Measurements from ENCODE around the gene ITPKA. TPM values are rescaled to one million over a fixed set of nuclear protein-coding genes. Genes with fewer than 3 reads are reported as not detected.

The ITPKA gene
- total RNA-seq, 1 donor from 2014 or later, result not detected

DNA sequence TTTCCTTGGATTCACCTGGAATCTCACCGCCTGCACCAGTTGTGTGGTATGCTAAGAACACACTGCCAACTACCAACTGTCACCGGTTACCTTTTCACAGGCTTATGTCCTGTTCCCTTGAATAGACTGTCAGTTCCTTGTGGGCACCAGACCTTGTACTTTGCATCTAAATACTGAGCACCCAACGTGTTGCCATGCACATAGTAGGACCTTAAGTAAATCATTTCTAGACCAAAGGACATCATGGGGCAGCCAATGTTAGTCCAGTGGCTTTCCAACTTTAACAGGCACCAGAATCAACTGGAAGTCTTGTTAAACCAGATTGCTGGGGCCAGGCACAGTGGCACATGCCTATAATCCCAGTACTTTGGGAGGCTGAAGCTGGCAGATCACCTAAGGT lies 51.5 kb downstream of the ITPKA start:
- H3K27me3 ChIP-seq, result no peaks in the 10 kb centered on the region
- no peak for TF ChIP-seq EZH2 (IDR thresholded peaks at IDR 0.05)
- no peak for TF ChIP-seq EZH2phosphoT487 (IDR thresholded peaks at IDR 0.05)
- TF ChIP-seq, protein P1, sequence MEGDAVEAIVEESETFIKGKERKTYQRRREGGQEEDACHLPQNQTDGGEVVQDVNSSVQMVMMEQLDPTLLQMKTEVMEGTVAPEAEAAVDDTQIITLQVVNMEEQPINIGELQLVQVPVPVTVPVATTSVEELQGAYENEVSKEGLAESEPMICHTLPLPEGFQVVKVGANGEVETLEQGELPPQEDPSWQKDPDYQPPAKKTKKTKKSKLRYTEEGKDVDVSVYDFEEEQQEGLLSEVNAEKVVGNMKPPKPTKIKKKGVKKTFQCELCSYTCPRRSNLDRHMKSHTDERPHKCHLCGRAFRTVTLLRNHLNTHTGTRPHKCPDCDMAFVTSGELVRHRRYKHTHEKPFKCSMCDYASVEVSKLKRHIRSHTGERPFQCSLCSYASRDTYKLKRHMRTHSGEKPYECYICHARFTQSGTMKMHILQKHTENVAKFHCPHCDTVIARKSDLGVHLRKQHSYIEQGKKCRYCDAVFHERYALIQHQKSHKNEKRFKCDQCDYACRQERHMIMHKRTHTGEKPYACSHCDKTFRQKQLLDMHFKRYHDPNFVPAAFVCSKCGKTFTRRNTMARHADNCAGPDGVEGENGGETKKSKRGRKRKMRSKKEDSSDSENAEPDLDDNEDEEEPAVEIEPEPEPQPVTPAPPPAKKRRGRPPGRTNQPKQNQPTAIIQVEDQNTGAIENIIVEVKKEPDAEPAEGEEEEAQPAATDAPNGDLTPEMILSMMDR (IDR thresholded peaks at IDR 0.05), result no peak
- Mint-ChIP-seq H3K27me3 (ENCODE audit: insufficient read depth, low read depth) (peaks cover 9% of the 10 kb centered on the region), H3K27ac (peak overlapping the region; percentile 66), H3K4me3 (peak overlapping the region; percentile 99), H3K4me1 (peaks cover 5% of the 10 kb centered on the region), H3K36me3 (no peaks in the 10 kb centered on the region), H3K9me3 (no peaks in the 10 kb centered on the region)
- no peaks in the 10 kb centered on the region for H3K36me3 ChIP-seq
- H3K27ac ChIP-seq, result no peak overlapping the region
- H3K4me1 ChIP-seq, result peaks cover 3% of the 10 kb centered on the region
- H2AFZ ChIP-seq (replicated peaks), result no peak overlapping the region
- H4K20me1 ChIP-seq (ENCODE audit: low read depth), result no peaks in the 10 kb centered on the region
- no peaks in the 10 kb centered on the region for H3K9me3 ChIP-seq (ENCODE audit: low read depth)
- peaks cover 18% of the 10 kb centered on the region for H3K79me2 ChIP-seq (ENCODE audit: low read depth)
- no peak overlapping the region for H3K9ac ChIP-seq
- no peak for DNase-seq (ENCODE audit: low spot score)
- H3F3A ChIP-seq (ENCODE audit: low read depth), result peaks cover 8% of the 10 kb centered on the region
- no peak overlapping the region for H3K4me3 ChIP-seq
- no peak overlapping the region for H3K4me2 ChIP-seq

DNA sequence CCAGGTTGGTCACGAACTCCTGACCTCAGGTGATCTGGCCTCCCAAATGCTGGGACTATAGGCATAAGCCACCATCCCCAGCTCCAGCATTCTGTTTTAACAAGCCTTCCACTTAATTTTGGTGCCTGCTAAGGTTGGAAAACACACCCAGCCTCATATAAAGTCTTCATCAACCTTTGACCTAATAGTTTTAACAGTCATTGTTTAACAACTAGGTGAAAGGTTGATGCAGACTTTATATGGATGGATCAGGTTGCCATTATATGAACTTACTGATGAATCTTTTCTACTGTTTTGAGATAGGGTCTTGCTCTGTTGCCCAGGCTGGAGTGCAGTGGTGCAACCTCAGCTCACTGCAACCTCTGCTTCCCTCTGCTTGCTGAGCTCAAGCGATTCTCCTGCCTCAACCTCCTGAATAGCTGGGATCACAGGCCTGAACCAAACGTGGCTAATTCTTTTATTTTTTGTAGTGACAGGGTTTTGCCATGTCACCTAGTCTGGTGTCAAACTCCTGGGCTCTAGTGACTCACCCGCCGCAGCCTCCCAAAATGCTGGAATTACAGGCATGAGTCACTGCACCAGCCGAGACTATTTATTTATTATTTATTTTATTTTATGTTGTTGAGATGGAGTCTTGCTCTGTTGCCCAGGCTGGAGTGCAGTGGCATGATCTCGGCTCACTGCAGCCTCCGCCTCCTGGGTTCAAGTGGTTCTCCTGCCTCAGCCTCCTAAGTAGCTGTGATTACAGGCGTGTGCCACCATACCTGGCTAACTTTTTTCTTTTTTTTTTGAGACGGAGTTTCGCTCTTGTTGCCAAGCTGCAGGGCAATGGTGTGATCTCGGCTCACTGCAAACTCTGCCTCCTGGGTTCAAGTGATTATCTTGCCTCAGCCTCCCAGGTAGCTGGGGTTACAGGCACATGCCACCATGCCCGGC lies 53.4 kb downstream of the ITPKA start:
- H3K4me3 ChIP-seq, result no peak overlapping the region
- H3K9me3 ChIP-seq (ENCODE audit: low read depth), result no peaks in the 10 kb centered on the region
- no peak for DNase-seq (ENCODE audit: low spot score)
- H3F3A ChIP-seq (ENCODE audit: low read depth), result peaks cover 8% of the 10 kb centered on the region
- H3K27me3 ChIP-seq, result no peaks in the 10 kb centered on the region
- Mint-ChIP-seq H3K4me1 (peaks cover 5% of the 10 kb centered on the region), H3K27ac (no peak overlapping the region), H3K27me3 (ENCODE audit: insufficient read depth, low read depth) (peaks cover 9% of the 10 kb centered on the region), H3K4me3 (no peak overlapping the region), H3K9me3 (no peaks in the 10 kb centered on the region), H3K36me3 (no peaks in the 10 kb centered on the region)
- no peak overlapping the region for H3K27ac ChIP-seq
- H3K9ac ChIP-seq, result no peak overlapping the region
- H4K20me1 ChIP-seq (ENCODE audit: low read depth), result no peaks in the 10 kb centered on the region
- H3K79me2 ChIP-seq (ENCODE audit: low read depth), result peaks cover 14% of the 10 kb centered on the region
- peaks cover 3% of the 10 kb centered on the region for H3K4me1 ChIP-seq
- H3K4me2 ChIP-seq, result no peak overlapping the region
- H3K36me3 ChIP-seq, result no peaks in the 10 kb centered on the region
- TF ChIP-seq EZH2phosphoT487 (IDR thresholded peaks at IDR 0.05) (no peak), EZH2 (IDR thresholded peaks at IDR 0.05) (no peak)
- TF ChIP-seq, protein P1 (IDR thresholded peaks at IDR 0.05), result no peak
- H2AFZ ChIP-seq (replicated peaks), result no peak overlapping the region

DNA sequence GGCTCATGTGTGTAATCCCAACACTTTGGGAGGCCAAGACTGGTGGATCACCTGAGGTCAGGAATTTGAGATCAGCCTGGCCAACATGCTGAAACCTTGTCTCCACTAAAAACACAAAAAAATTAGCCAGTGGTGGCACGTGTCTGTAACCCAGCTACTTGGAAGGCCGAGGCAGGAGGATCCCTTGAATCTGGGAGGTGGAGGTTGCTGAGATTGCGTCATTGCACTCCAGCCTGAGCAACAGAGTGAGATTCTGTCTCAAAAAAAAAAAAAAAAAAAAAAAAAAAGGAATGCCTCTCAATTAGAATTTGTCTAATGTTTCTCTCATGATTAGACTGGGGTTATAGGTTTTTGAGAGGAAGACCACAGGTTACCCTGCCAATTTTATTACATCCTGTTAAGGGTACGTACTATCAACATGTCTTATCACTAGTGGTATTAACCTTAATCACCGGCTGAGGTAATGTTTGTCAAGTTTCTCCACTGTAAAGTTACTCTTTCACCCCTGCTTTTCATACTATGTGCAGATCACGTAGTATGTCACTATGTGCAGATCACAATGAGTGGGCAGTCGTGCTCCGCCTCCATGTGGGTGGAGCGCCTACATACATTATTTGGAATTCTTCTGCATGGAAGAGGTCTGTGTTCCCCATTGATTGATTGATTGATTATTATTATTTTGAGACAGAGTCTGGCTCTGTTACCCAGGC lies 56.5 kb downstream of the ITPKA start:
- no peak overlapping the region for H2AFZ ChIP-seq (replicated peaks)
- H3K36me3 ChIP-seq, result no peaks in the 10 kb centered on the region
- H3K4me1 Mint-ChIP-seq, result no peaks in the 10 kb centered on the region
- H3K79me2 ChIP-seq (ENCODE audit: low read depth), result no peaks in the 10 kb centered on the region
- no peaks in the 10 kb centered on the region for H4K20me1 ChIP-seq (ENCODE audit: low read depth)
- no peaks in the 10 kb centered on the region for H3K36me3 Mint-ChIP-seq
- H3K27me3 ChIP-seq, result no peaks in the 10 kb centered on the region
- no peaks in the 10 kb centered on the region for H3K9me3 ChIP-seq (ENCODE audit: low read depth)
- H3K4me3 ChIP-seq, result no peak overlapping the region
- H3K9me3 Mint-ChIP-seq, result no peaks in the 10 kb centered on the region
- no peak overlapping the region for H3K27ac Mint-ChIP-seq
- H3K27me3 Mint-ChIP-seq (ENCODE audit: insufficient read depth, low read depth), result peaks cover 11% of the 10 kb centered on the region
- no peak overlapping the region for H3K9ac ChIP-seq
- no peak for DNase-seq (ENCODE audit: low spot score)
- no peak overlapping the region for H3K4me3 Mint-ChIP-seq
- H3K27ac ChIP-seq, result no peak overlapping the region
- TF ChIP-seq EZH2 (IDR thresholded peaks at IDR 0.05), result no peak
- TF ChIP-seq, protein P1 (IDR thresholded peaks at IDR 0.05), result no peak
- TF ChIP-seq EZH2phosphoT487 (IDR thresholded peaks at IDR 0.05), result no peak
- H3K4me2 ChIP-seq, result no peak overlapping the region
- no peaks in the 10 kb centered on the region for H3K4me1 ChIP-seq
- no peaks in the 10 kb centered on the region for H3F3A ChIP-seq (ENCODE audit: low read depth)

Small RNA genes lying within 50 kb of the gene (small RNA-seq; reads per million reads assigned to genes)
- gene RNU6-1169P, result not detected

Other genes with a start within 250 kb of the ITPKA start
- gene OIP5, start 161.3 kb upstream of the ITPKA start, total RNA-seq (ENCODE audit: low replicate concordance), result 70.2 and 80.9 TPM in 2 replicates
- 388 and 525 TPM in 2 replicates for gene NUSAP1, start 161.0 kb upstream of the ITPKA start, total RNA-seq (ENCODE audit: low replicate concordance)
- 20.6 and 27.6 TPM in 2 replicates for gene NDUFAF1, start 91.4 kb upstream of the ITPKA start, total RNA-seq (ENCODE audit: low replicate concordance)
- gene RTF1, start 76.8 kb upstream of the ITPKA start, total RNA-seq (ENCODE audit: low replicate concordance), result 49.7 and 73.8 TPM in 2 replicates
- 0.12 TPM in 1 of 2 replicates, not detected in the other for gene LTK, start 20.0 kb downstream of the ITPKA start, total RNA-seq (ENCODE audit: low replicate concordance)
- gene RPAP1, start 50.4 kb downstream of the ITPKA start, total RNA-seq (ENCODE audit: low replicate concordance), result 20.3 and 36.8 TPM in 2 replicates
- gene TYRO3, start 65.3 kb downstream of the ITPKA start, total RNA-seq (ENCODE audit: low replicate concordance), result 59.1 and 116 TPM in 2 replicates
- gene MGA, start 166.5 kb downstream of the ITPKA start, total RNA-seq (ENCODE audit: low replicate concordance), result 50.1 and 73.4 TPM in 2 replicates

Measured in neural progenitor cell (in vitro differentiated cells).